ENCODE measurements around the gene THADA.

The THADA gene

GRCh38 chr2:43612944-43613343 is 17.1 kb upstream of the THADA start:
- in situ Hi-C loops (cut with HindIII; ENCODE audit: low sequenced_read_pairs) = no loop called here
- TF ChIP-seq CTCF (IDR thresholded peaks at IDR 0.05; ENCODE audit: low read depth, low read length) = no peak
- H3K4me3 ChIP-seq (ENCODE audit: low read depth, low read length) = no peak overlapping the region
- no peak for DNase-seq (ENCODE audit: low read depth, low spot score)

GRCh38 chr2:43611987-43612894 is 16.4 kb upstream of the THADA start:
- in situ Hi-C loops (cut with HindIII; ENCODE audit: low sequenced_read_pairs) = no loop called here
- peak; percentile 90 for TF ChIP-seq CTCF (IDR thresholded peaks at IDR 0.05; ENCODE audit: low read depth, low read length)
- no peak overlapping the region for H3K4me3 ChIP-seq (ENCODE audit: low read depth, low read length)
- peak; percentile 75 for DNase-seq (ENCODE audit: low read depth, low spot score)

GRCh38 chr2:43610361-43610760 is 14.5 kb upstream of the THADA start:
- in situ Hi-C loops (cut with HindIII; ENCODE audit: low sequenced_read_pairs) = no loop called here
- no peak for DNase-seq (ENCODE audit: low read depth, low spot score)
- H3K4me3 ChIP-seq (ENCODE audit: low read depth, low read length) = no peak overlapping the region
- no peak for TF ChIP-seq CTCF (IDR thresholded peaks at IDR 0.05; ENCODE audit: low read depth, low read length)

GRCh38 chr2:43609290-43609918 is 13.6 kb upstream of the THADA start:
- in situ Hi-C loops (cut with HindIII; ENCODE audit: low sequenced_read_pairs) = no loop called here
- TF ChIP-seq CTCF (IDR thresholded peaks at IDR 0.05; ENCODE audit: low read depth, low read length) = peak; percentile 68
- no peak overlapping the region for H3K4me3 ChIP-seq (ENCODE audit: low read depth, low read length)
- DNase-seq (ENCODE audit: low read depth, low spot score) = peak; percentile 41

GRCh38 chr2:43605851-43606250 is 10.0 kb upstream of the THADA start:
- no peak overlapping the region for H3K4me3 ChIP-seq (ENCODE audit: low read depth, low read length)
- no peak for DNase-seq (ENCODE audit: low read depth, low spot score)
- TF ChIP-seq CTCF (IDR thresholded peaks at IDR 0.05; ENCODE audit: low read depth, low read length) = no peak
- in situ Hi-C loops (cut with HindIII; ENCODE audit: low sequenced_read_pairs) = no loop called here

GRCh38 chr2:43605079-43605655 is 9.3 kb upstream of the THADA start:
- peak; percentile 63 for DNase-seq (ENCODE audit: low read depth, low spot score)
- in situ Hi-C loops (cut with HindIII; ENCODE audit: low sequenced_read_pairs) = no loop called here
- peak; percentile 74 for TF ChIP-seq CTCF (IDR thresholded peaks at IDR 0.05; ENCODE audit: low read depth, low read length)
- no peak overlapping the region for H3K4me3 ChIP-seq (ENCODE audit: low read depth, low read length)
